DND-41 (cell line): ENCODE data around the gene AP2A1.
"Not testable (repeated sequence)": the region's sequence is repeated elsewhere in the genome, so short reads cannot be mapped to it uniquely, and the experiment has no call there.

Experiments
- ATAC-seq: fragments of 200-7000 bp; cut with Tn5 transposase; 3 replicates; pipeline ENCODE4 v1.9.1; 2021; ENCODE audit warnings: low read depth; ENCODE audit not compliant: insufficient read depth
- DNase-seq: peaks from one replicate; pipeline ENCODE4 v3.0.0-alpha.2; 2020
- H2AFZ ChIP-seq: 2 replicates; pipeline ENCODE4 v1.6.0; 2012; ENCODE audit warnings: low read depth, low read length
- H3K27ac ChIP-seq: 2 replicates; pipeline ENCODE4 v1.5.1; 2012; ENCODE audit warnings: low read length, inconsistent platforms
- H3K27me3 ChIP-seq: fragments of 200-600 bp; sonication (generic); 2 replicates; pipeline ENCODE4 v1.6.0; 2012; ENCODE audit warnings: low read length, mild to moderate bottlenecking, inconsistent platforms; ENCODE audit not compliant: insufficient read depth, poor library complexity
- H3K36me3 ChIP-seq: 2 replicates; pipeline ENCODE4 v1.5.1; 2012; ENCODE audit warnings: low read length, inconsistent platforms; ENCODE audit not compliant: insufficient read depth
- H3K4me1 ChIP-seq: 2 replicates; pipeline ENCODE4 v1.5.1; 2012; ENCODE audit warnings: mild to moderate bottlenecking, low read length; ENCODE audit not compliant: insufficient read depth
- H3K4me2 ChIP-seq: 2 replicates; pipeline ENCODE4 v1.6.0; 2012; ENCODE audit warnings: mild to moderate bottlenecking, moderate library complexity, low read length, inconsistent platforms; ENCODE audit not compliant: insufficient read depth
- H3K4me3 ChIP-seq, 2 experiments: fragments of 200-600 bp in 1 of 2; shearing (Covaris generic) in 1 of 2; 2 replicates each; pipeline ENCODE4 v1.5.1; 2012 to 2016; ENCODE audit warnings: inconsistent platforms in 2 of 2, low read length in 2 of 2, mild to moderate bottlenecking in 2 of 2, low read depth in 1 of 2, moderate library complexity in 1 of 2
- H3K79me2 ChIP-seq: 2 replicates; pipeline ENCODE4 v1.6.0; 2012; ENCODE audit warnings: low read length, inconsistent platforms; ENCODE audit not compliant: insufficient read depth
- H3K9ac ChIP-seq: 2 replicates; pipeline ENCODE4 v1.6.0; 2012; ENCODE audit warnings: low read depth, mild to moderate bottlenecking, inconsistent platforms, low read length, moderate library complexity
- H3K9me3 ChIP-seq: 2 replicates; pipeline ENCODE4 v1.5.1; 2012; ENCODE audit warnings: low read length, moderate library complexity, mild to moderate bottlenecking, inconsistent platforms; ENCODE audit not compliant: insufficient read depth, severe bottlenecking
- H4K20me1 ChIP-seq: 2 replicates; pipeline ENCODE4 v1.6.0; 2012; ENCODE audit warnings: low read length; ENCODE audit not compliant: insufficient read depth
- EZH2 ChIP-seq: IDR thresholded peaks from 3 replicates; pipeline ENCODE4 v1.6.1; 2012; ENCODE audit warnings: borderline replicate concordance, low read depth, mild to moderate bottlenecking, moderate library complexity, low read length, inconsistent platforms; ENCODE audit not compliant: severe bottlenecking
- TF ChIP-seq, protein P1 (sequence below): IDR thresholded peaks from 2 replicates; pipeline ENCODE4 v1.5.1; 2012; ENCODE audit warnings: borderline replicate concordance, low read length, moderate library complexity, mild to moderate bottlenecking; ENCODE audit not compliant: poor library complexity, severe bottlenecking; ENCODE audit errors: extremely low read depth

Gene AP2A1

GRCh38 chr19:49766930-49767299, at the start of gene AP2A1:
Gene AP2A1 (plus strand): TSS chr19:49767001. CDS start chr19:49767134, 133 bp downstream.
- DNase-seq, result no peak
- Histone ChIP-seq H3K4me3 (peak within 1 kb of the TSS; percentile 90 to 95), H3K79me2 (peaks cover 40% of the 10 kb centered on the region), H3K9ac (peak within 1 kb of the TSS; percentile 76), H3K27me3 (no peaks in the 10 kb centered on the region), H3K4me2 (peak within 1 kb of the TSS; percentile 92), H3K9me3 (no peaks in the 10 kb centered on the region), H3K4me1 (peaks cover 30% of the 10 kb centered on the region), H3K27ac (peak within 1 kb of the TSS; percentile 89), H4K20me1 (peaks cover 16% of the 10 kb centered on the region), H2AFZ (peak within 1 kb of the TSS; percentile 87), H3K36me3 (peaks cover 7% of the 10 kb centered on the region; the same call in 1 of the 2 replicates)
- ATAC-seq, result no peak; the same call in 1 of the 3 replicates
- TF ChIP-seq, protein P1, sequence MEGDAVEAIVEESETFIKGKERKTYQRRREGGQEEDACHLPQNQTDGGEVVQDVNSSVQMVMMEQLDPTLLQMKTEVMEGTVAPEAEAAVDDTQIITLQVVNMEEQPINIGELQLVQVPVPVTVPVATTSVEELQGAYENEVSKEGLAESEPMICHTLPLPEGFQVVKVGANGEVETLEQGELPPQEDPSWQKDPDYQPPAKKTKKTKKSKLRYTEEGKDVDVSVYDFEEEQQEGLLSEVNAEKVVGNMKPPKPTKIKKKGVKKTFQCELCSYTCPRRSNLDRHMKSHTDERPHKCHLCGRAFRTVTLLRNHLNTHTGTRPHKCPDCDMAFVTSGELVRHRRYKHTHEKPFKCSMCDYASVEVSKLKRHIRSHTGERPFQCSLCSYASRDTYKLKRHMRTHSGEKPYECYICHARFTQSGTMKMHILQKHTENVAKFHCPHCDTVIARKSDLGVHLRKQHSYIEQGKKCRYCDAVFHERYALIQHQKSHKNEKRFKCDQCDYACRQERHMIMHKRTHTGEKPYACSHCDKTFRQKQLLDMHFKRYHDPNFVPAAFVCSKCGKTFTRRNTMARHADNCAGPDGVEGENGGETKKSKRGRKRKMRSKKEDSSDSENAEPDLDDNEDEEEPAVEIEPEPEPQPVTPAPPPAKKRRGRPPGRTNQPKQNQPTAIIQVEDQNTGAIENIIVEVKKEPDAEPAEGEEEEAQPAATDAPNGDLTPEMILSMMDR, result no peak
- no peak for TF ChIP-seq EZH2

GRCh38 chr19:49718511-49718910, 48.3 kb upstream of the AP2A1 start:
- ATAC-seq (no peak), DNase-seq (no peak)
- Histone ChIP-seq H3K9me3 (no peaks in the 10 kb centered on the region), H4K20me1 (no peaks in the 10 kb centered on the region), H3K4me2 (no peak overlapping the region), H3K9ac (no peak overlapping the region), H3K4me3 (no peak overlapping the region), H3K36me3 (no peaks in the 10 kb centered on the region), H3K79me2 (no peaks in the 10 kb centered on the region), H3K4me1 (peaks cover 6% of the 10 kb centered on the region; the same call in 1 of the 2 replicates), H2AFZ (no peak overlapping the region), H3K27ac (no peak overlapping the region), H3K27me3 (no peaks in the 10 kb centered on the region)
- TF ChIP-seq EZH2, result no peak
- TF ChIP-seq, protein P1, result no peak

DNA sequence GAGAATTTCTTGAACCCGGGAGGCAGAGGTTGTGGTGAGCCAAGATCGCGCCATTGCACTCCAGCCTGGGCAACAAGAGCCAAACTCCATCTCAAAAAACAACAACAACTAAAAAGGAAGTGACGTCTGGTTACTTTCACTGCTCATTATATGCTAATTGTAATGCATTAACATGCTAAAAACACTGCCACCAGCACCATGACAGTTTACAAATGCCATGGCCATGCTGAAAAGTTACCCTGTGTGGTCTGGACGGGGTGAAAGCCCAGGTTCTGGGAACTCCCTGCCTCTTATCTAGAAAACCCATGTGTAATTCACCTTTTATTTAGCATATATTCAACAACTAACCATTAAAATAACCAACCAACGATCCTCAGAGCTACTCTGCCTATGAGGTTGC, 47.8 kb upstream of the AP2A1 start:
- Histone ChIP-seq H2AFZ (no peak overlapping the region), H3K4me1 (peaks cover 6% of the 10 kb centered on the region; the same call in 1 of the 2 replicates), H3K4me2 (no peak overlapping the region), H4K20me1 (no peaks in the 10 kb centered on the region), H3K27ac (no peak overlapping the region), H3K79me2 (no peaks in the 10 kb centered on the region), H3K4me3 (no peak overlapping the region), H3K27me3 (no peaks in the 10 kb centered on the region), H3K9me3 (no peaks in the 10 kb centered on the region), H3K9ac (no peak overlapping the region), H3K36me3 (no peaks in the 10 kb centered on the region)
- no peak for DNase-seq
- no peak for ATAC-seq
- TF ChIP-seq, protein P1, result no peak
- no peak for TF ChIP-seq EZH2

DNA sequence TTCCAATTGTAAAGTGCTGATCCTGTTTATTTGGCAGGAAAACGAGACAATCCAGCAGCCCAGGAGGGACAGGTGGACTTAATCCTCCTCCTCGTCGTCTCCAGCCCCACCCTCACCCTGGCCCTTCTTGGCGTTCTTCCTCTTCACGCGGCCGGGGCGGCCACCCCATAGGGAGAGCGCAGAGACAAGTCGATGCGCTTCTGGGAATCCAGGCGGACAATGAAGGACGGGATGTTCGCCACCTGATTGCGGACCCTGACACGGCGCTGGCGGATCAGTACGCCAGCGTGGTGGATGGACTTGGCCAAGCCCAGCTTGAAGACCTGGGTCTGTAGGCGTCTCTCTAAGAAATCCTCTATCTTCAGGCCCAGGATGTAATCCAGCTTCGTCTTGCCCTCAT, 47.4 kb upstream of the AP2A1 start:
- H3K27me3 ChIP-seq, H3K9ac ChIP-seq, H3K36me3 ChIP-seq, H3K9me3 ChIP-seq, H4K20me1 ChIP-seq, H3K79me2 ChIP-seq, H2AFZ ChIP-seq, ATAC-seq, H3K4me3 ChIP-seq, DNase-seq, H3K27ac ChIP-seq, H3K4me1 ChIP-seq, H3K4me2 ChIP-seq: not testable (repeated sequence)
